ENCODE measurements around the gene PAQR3. TPM values are rescaled to one million over a fixed set of nuclear protein-coding genes. Genes with fewer than 3 reads are reported as not detected.

PAQR3 gene
- total RNA-seq, 1 experiment from 2014 or later = 17.3 TPM

DNA sequence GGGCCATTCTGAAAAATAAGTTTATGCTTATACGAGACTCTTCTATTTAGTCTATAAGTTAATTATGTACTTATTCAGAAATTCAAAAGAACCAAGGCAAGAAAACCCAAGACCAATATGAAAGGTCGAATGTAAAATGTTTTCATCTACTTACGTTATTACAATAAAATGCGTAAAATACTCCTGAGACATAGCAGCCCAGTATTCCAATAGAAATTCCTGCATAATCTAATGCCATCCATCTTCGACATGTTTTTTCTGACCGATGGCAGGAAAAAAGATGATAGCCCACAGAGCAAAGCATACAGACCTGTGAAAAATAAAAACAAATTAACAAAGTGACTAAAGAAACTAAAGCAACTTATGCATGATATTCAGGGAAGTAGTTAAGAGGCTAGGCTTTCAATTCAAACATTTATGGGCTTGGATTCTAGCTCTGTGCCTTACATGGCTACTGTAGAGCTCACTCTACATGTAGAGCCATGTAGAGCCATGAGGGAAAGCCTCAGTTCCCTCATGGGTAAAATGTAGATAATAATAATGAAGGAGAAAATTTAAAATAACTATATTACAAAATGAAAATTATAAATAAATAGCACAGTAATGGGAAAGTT, 9.1 kb downstream of the PAQR3 start:
- no peaks in the 10 kb centered on the region for H3K9me3 ChIP-seq (ENCODE audit: control insufficient read depth, insufficient read depth, low read depth, low read length)
- POLR2A ChIA-PET = no interaction called here
- CTCF ChIA-PET = no interaction called here
- no peaks in the 10 kb centered on the region for H3K4me1 ChIP-seq (ENCODE audit: control insufficient read depth, insufficient read depth, low read length)
- no peak for TF ChIP-seq CTCF (IDR thresholded peaks at IDR 0.05)
- TF ChIP-seq REST (IDR thresholded peaks at IDR 0.05; ENCODE audit: insufficient read depth in 1 of 2, low read depth in 2 of 2, low read length in 1 of 2) = no peak
- TF ChIP-seq SIN3A (IDR thresholded peaks at IDR 0.05; ENCODE audit: borderline replicate concordance, insufficient read depth, low read depth, low read length) = no peak
- TF ChIP-seq POLR2AphosphoS5 (IDR thresholded peaks at IDR 0.05; ENCODE audit: low read depth, low read length) = no peak
- no peak for TF ChIP-seq TCF7L2 (IDR thresholded peaks at IDR 0.05; ENCODE audit: low read depth, low read length)
- BruUV-seq (replicated peaks) = no TSS peak
- H3K27me3 ChIP-seq (ENCODE audit: control insufficient read depth, insufficient read depth, low read length) = no peaks in the 10 kb centered on the region
- intact Hi-C loops (cut with micrococcal nuclease; ENCODE audit: unreplicated experiment) (no loop called here), in situ Hi-C loops (cut with HindIII; ENCODE audit: low pct_unique_long_range_greater_than_20kb, low sequenced_read_pairs) (no loop called here)
- no peak for DNase-seq (ENCODE audit: low read depth, low spot score)
- H3K4me3 ChIP-seq (ENCODE audit: low read depth in 2 of 2, low read length in 2 of 2) = no peak overlapping the region
- no peak for ATAC-seq
- H3K27ac ChIP-seq (ENCODE audit: low read length) = no peak overlapping the region
- 0 out of 2 replicates have a peak, but pooled peaks cover 2% of the 10 kb centered on the region for H3K36me3 ChIP-seq (ENCODE audit: control insufficient read depth, insufficient read depth, low read length)

GRCh38 chr4:78928835-78929234, 10.4 kb downstream of the PAQR3 start:
- Histone ChIP-seq H3K36me3 (ENCODE audit: control insufficient read depth, insufficient read depth, low read length) (0 out of 2 replicates have a peak, but pooled peaks cover 2% of the 10 kb centered on the region), H3K27me3 (ENCODE audit: control insufficient read depth, insufficient read depth, low read length) (no peaks in the 10 kb centered on the region), H3K4me1 (ENCODE audit: control insufficient read depth, insufficient read depth, low read length) (no peaks in the 10 kb centered on the region), H3K27ac (ENCODE audit: low read length) (no peak overlapping the region), H3K4me3 (ENCODE audit: low read depth in 2 of 2, low read length in 2 of 2) (no peak overlapping the region), H3K9me3 (ENCODE audit: control insufficient read depth, insufficient read depth, low read depth, low read length) (no peaks in the 10 kb centered on the region)
- intact Hi-C loops (cut with micrococcal nuclease; ENCODE audit: unreplicated experiment) = no loop called here
- ChIA-PET CTCF (no interaction called here), POLR2A (no interaction called here)
- ATAC-seq (no peak), DNase-seq (ENCODE audit: low read depth, low spot score) (no peak)
- in situ Hi-C loops (cut with HindIII; ENCODE audit: low pct_unique_long_range_greater_than_20kb, low sequenced_read_pairs) = no loop called here
- TF ChIP-seq CTCF (IDR thresholded peaks at IDR 0.05) (no peak), REST (IDR thresholded peaks at IDR 0.05; ENCODE audit: insufficient read depth in 1 of 2, low read depth in 2 of 2, low read length in 1 of 2) (no peak), TCF7L2 (IDR thresholded peaks at IDR 0.05; ENCODE audit: low read depth, low read length) (no peak), POLR2AphosphoS5 (IDR thresholded peaks at IDR 0.05; ENCODE audit: low read depth, low read length) (no peak), SIN3A (IDR thresholded peaks at IDR 0.05; ENCODE audit: borderline replicate concordance, insufficient read depth, low read depth, low read length) (no peak)
- no TSS peak for BruUV-seq (replicated peaks)
